ENCODE results near the gene ZNF74. TPM values are rescaled to one million over a fixed set of nuclear protein-coding genes. Genes with fewer than 3 reads are reported as not detected.
A peak's percentile ranks its signal among the peaks of the same experiment; 100 is the strongest.

Gene ZNF74
- total RNA-seq, 1 experiment from 2014 or later: 15.6 TPM

DNA sequence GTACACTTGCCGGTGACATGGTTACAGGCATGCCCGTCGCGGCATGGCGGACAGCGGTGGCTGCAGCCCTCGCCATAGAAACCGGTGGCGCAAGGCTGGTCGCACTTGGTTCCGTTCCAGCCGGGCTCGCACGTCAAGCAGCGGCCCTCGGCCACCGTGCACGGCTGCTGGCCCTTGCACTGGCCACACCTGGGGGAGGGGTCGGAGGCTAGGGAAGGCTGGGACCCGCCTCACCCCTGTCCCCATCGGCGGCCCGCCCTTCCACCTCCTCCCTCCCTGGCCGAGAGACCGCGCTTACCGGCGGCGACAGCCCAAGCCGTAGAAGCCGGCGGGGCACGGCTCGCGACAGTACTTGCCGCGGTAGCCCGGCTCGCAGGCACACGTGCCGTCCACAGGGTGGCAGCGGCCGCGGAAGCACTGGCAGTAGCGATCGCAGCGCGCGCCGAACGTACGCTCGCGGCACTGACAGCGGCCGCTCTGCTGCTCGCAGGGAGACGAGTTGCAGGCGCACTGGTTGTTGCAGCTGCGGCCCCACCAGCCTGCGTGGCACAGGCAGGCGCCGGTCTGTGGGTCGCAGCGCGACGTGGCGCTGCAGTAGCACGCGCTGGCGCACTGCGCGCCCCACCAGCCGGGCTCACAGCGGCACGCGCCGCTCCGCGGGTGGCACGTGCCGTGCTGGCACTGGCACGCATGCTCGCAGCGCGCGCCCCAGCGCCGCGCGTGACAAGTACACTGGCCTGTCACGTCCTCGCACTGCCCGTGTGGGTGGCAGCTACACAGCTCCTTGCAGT, 37.0 kb downstream of the ZNF74 start:
- intact Hi-C loops (cut with micrococcal nuclease; ENCODE audit: unreplicated experiment): loop anchor here (1.0 kb wide), 1 partner anchor 65 kb away; no protein-coding TSS in a partner anchor
- Histone ChIP-seq H3K4me1 (peaks cover 10% of the 10 kb centered on the region), H3K4me3 (ENCODE audit: low read depth, low read length) (peak overlapping the region; percentile 31), H3K9me3 (no peaks in the 10 kb centered on the region), H3K36me3 (ENCODE audit: control insufficient read depth, insufficient read depth, low read length) (no peaks in the 10 kb centered on the region), H3K27me3 (replicated peaks; ENCODE audit: control insufficient read depth, insufficient read depth, low read length) (peaks cover 3% of the 10 kb centered on the region)
- H3K9me3 Mint-ChIP-seq (ENCODE audit: unreplicated experiment): no peaks in the 10 kb centered on the region
- ChIA-PET POLR2A (interaction anchor here (0.5 kb wide), 1 partner anchor 81 kb away, joined by 3 read pairs; no protein-coding TSS in a partner anchor), CTCF (interaction anchor here (1.0 kb wide), 1 partner anchor 13 kb away, joined by 12 read pairs; no protein-coding TSS in a partner anchor)
- BruUV-seq (replicated peaks): no TSS peak
- H3K27me3 Mint-ChIP-seq (ENCODE audit: insufficient read depth, unreplicated experiment): peaks cover 10% of the 10 kb centered on the region
- DNase-seq: peak in 1 of 2 experiments; percentile 69
- TF ChIP-seq, protein P1, sequence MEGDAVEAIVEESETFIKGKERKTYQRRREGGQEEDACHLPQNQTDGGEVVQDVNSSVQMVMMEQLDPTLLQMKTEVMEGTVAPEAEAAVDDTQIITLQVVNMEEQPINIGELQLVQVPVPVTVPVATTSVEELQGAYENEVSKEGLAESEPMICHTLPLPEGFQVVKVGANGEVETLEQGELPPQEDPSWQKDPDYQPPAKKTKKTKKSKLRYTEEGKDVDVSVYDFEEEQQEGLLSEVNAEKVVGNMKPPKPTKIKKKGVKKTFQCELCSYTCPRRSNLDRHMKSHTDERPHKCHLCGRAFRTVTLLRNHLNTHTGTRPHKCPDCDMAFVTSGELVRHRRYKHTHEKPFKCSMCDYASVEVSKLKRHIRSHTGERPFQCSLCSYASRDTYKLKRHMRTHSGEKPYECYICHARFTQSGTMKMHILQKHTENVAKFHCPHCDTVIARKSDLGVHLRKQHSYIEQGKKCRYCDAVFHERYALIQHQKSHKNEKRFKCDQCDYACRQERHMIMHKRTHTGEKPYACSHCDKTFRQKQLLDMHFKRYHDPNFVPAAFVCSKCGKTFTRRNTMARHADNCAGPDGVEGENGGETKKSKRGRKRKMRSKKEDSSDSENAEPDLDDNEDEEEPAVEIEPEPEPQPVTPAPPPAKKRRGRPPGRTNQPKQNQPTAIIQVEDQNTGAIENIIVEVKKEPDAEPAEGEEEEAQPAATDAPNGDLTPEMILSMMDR (IDR thresholded peaks at IDR 0.05; ENCODE audit: insufficient read depth in 1 of 2, low read depth in 1 of 2, low read length in 1 of 2, severe bottlenecking in 1 of 2, unreplicated experiment in 1 of 2): peak; percentile 41 to 42
- H3K27ac Mint-ChIP-seq (ENCODE audit: unreplicated experiment): no peak overlapping the region
- peak overlapping the region; percentile 75 for H3K4me3 Mint-ChIP-seq (ENCODE audit: unreplicated experiment)
- no peaks in the 10 kb centered on the region for H3K36me3 Mint-ChIP-seq (ENCODE audit: insufficient read depth, unreplicated experiment)
- peaks cover 5% of the 10 kb centered on the region for H3K4me1 Mint-ChIP-seq (ENCODE audit: low read depth, unreplicated experiment)

DNA sequence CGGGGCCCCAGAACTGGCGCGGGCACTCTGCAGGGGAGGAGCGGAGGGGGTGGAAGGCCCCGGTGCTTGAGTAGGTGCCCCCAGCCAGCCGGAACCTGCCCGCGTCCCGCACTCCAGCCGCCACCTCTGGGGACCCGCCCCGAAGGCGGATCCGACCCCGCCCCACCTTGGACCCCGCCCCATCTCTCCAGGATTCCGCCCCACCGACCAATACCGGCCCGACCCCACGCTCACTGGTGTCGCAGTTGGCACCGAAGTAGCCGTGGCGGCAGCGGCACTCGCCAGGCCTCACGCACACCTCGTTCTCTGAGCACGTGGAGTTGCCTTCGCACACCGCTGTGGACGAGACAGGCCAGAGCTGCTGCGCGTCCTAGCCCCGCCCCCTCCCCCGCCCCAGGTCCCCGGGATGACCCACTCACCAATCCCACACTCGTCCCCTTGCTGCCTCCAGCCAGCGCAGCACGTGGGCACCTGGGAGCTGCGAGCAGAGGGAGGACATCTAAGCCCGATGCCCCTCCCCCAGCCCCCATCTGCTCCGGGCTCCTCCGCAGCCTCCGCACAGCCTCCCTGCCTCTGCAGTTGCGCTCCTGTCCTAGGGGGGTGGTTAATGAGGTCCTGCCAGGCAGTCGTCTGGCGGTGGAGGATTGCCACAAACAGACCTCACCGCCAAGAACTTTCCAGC, 37.7 kb downstream of the ZNF74 start:
- CTCF ChIA-PET: no interaction called here
- Mint-ChIP-seq H3K9me3 (ENCODE audit: unreplicated experiment) (no peaks in the 10 kb centered on the region), H3K36me3 (ENCODE audit: insufficient read depth, unreplicated experiment) (no peaks in the 10 kb centered on the region), H3K27me3 (ENCODE audit: insufficient read depth, unreplicated experiment) (peaks cover 10% of the 10 kb centered on the region), H3K27ac (ENCODE audit: unreplicated experiment) (no peak overlapping the region), H3K4me3 (ENCODE audit: unreplicated experiment) (peak overlapping the region; percentile 54), H3K4me1 (ENCODE audit: low read depth, unreplicated experiment) (peaks cover 5% of the 10 kb centered on the region)
- Histone ChIP-seq H3K36me3 (ENCODE audit: control insufficient read depth, insufficient read depth, low read length) (no peaks in the 10 kb centered on the region), H3K4me1 (peaks cover 11% of the 10 kb centered on the region), H3K9me3 (no peaks in the 10 kb centered on the region), H3K4me3 (ENCODE audit: low read depth, low read length) (peak overlapping the region; percentile 31), H3K27me3 (replicated peaks; ENCODE audit: control insufficient read depth, insufficient read depth, low read length) (peaks cover 3% of the 10 kb centered on the region)
- TF ChIP-seq, protein P1 (IDR thresholded peaks at IDR 0.05; ENCODE audit: insufficient read depth in 1 of 2, low read depth in 1 of 2, low read length in 1 of 2, severe bottlenecking in 1 of 2, unreplicated experiment in 1 of 2): no peak
- no TSS peak for BruUV-seq (replicated peaks)
- POLR2A ChIA-PET: interaction anchor here (0.5 kb wide), 1 partner anchor 81 kb away, joined by 3 read pairs; no protein-coding TSS in a partner anchor
- DNase-seq: no peak
- intact Hi-C loops (cut with micrococcal nuclease; ENCODE audit: unreplicated experiment): loop anchor here (1.0 kb wide), 1 partner anchor 65 kb away; no protein-coding TSS in a partner anchor

DNA sequence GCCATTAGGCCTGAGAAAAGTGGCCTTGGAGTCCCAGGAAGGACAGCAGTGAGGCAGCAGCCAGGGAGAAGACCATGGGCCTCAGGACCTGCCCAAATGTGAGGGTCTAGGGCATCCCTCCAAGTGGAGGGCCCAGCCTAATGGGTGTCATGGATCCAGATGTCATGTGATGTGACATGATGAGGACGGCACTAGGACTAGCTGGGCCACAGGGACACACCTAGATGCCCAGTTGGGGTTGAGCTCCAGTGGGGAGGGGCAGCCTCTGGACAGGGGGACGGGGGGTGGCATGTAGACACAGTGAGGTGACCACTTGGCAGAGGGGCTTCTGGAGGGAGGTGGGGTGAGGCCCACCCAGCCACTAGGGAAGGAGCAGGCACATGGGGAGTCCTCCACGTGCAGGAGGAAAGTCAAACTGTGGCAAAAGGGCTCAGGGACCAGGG, 38.3 kb downstream of the ZNF74 start:
- H3K9me3 Mint-ChIP-seq (ENCODE audit: unreplicated experiment): no peaks in the 10 kb centered on the region
- intact Hi-C loops (cut with micrococcal nuclease; ENCODE audit: unreplicated experiment): no loop called here
- CTCF ChIA-PET: no interaction called here
- no peak for DNase-seq
- no peaks in the 10 kb centered on the region for H3K36me3 ChIP-seq (ENCODE audit: control insufficient read depth, insufficient read depth, low read length)
- POLR2A ChIA-PET: no interaction called here
- peaks cover 3% of the 10 kb centered on the region for H3K27me3 ChIP-seq (replicated peaks; ENCODE audit: control insufficient read depth, insufficient read depth, low read length)
- peaks cover 15% of the 10 kb centered on the region for H3K4me1 ChIP-seq
- H3K4me1 Mint-ChIP-seq (ENCODE audit: low read depth, unreplicated experiment): peaks cover 11% of the 10 kb centered on the region
- H3K36me3 Mint-ChIP-seq (ENCODE audit: insufficient read depth, unreplicated experiment): peaks cover 4% of the 10 kb centered on the region
- H3K4me3 ChIP-seq (ENCODE audit: low read depth, low read length): no peak overlapping the region
- peak overlapping the region; percentile 54 for H3K4me3 Mint-ChIP-seq (ENCODE audit: unreplicated experiment)
- peaks cover 14% of the 10 kb centered on the region for H3K27me3 Mint-ChIP-seq (ENCODE audit: insufficient read depth, unreplicated experiment)
- no peak overlapping the region for H3K27ac Mint-ChIP-seq (ENCODE audit: unreplicated experiment)
- TF ChIP-seq, protein P1 (IDR thresholded peaks at IDR 0.05; ENCODE audit: insufficient read depth in 1 of 2, low read depth in 1 of 2, low read length in 1 of 2, severe bottlenecking in 1 of 2, unreplicated experiment in 1 of 2): no peak
- no TSS peak for BruUV-seq (replicated peaks)
- H3K9me3 ChIP-seq: no peaks in the 10 kb centered on the region

Data from Caco-2 (cell line).